HG03457 (cell line): Measurements from ENCODE around the gene ERICH2.

Source experiments
- ATAC-seq: cut with Tn5 transposase; IDR thresholded peaks from one replicate; pipeline ENCODE4 v1.9.1; 2021; ENCODE audit warnings: moderate number of reproducible peaks; ENCODE audit not compliant: unreplicated experiment

ERICH2 gene

GRCh38 chr2:170816504-170817092 is 46.4 kb downstream of the ERICH2 start, which contains the start of gene GAD1:
Gene GAD1, plus strand, starts transcription at chr2:170816887. Its CDS starts 1,705 bp downstream, at chr2:170818592.
- no peak for ATAC-seq

- ATAC-seq, result no peak
Observed at GRCh38 chr2:170817093-170818035, 47.2 kb downstream of the ERICH2 start.

- no peak for ATAC-seq
Observed at GRCh38 chr2:170818036-170818751, 48.0 kb downstream of the ERICH2 start.

GRCh38 chr2:170818752-170819470 is 48.7 kb downstream of the ERICH2 start:
- no peak for ATAC-seq

GRCh38 chr2:170819680-170820664 is 49.8 kb downstream of the ERICH2 start:
- ATAC-seq, result no peak

GRCh38 chr2:170820757-170821530 is 50.8 kb downstream of the ERICH2 start:
- ATAC-seq, result no peak

- ATAC-seq, result no peak
Observed at GRCh38 chr2:170821531-170822289, 51.5 kb downstream of the ERICH2 start.

GRCh38 chr2:170822290-170823087 is 52.3 kb downstream of the ERICH2 start:
- ATAC-seq, result no peak

GRCh38 chr2:170823088-170823897 is 53.1 kb downstream of the ERICH2 start:
- no peak for ATAC-seq

- ATAC-seq, result no peak
Observed at GRCh38 chr2:170823898-170824215, 53.7 kb downstream of the ERICH2 start.

- no peak for ATAC-seq
Observed at GRCh38 chr2:170824526-170825015, 54.4 kb downstream of the ERICH2 start.

GRCh38 chr2:170827841-170828532 is 57.8 kb downstream of the ERICH2 start:
- ATAC-seq, result no peak

GRCh38 chr2:170828533-170828916 is 58.3 kb downstream of the ERICH2 start:
- no peak for ATAC-seq

GRCh38 chr2:170829036-170829435 is 58.9 kb downstream of the ERICH2 start:
- ATAC-seq, result no peak

GRCh38 chr2:170830166-170830565 is 60.0 kb downstream of the ERICH2 start:
- no peak for ATAC-seq

- ATAC-seq, result no peak
Observed at GRCh38 chr2:170831115-170831514, 60.9 kb downstream of the ERICH2 start.
